GM19193 (cell line): Measurements from ENCODE around the gene BCAS1.

Experiments used
- POLR2A ChIP-seq: IDR thresholded peaks from 4 replicates; pipeline ENCODE4 v1.6.1; 2011; ENCODE audit not compliant: insufficient read depth, insufficient read length; ENCODE audit errors: extremely low read depth

BCAS1 gene

DNA sequence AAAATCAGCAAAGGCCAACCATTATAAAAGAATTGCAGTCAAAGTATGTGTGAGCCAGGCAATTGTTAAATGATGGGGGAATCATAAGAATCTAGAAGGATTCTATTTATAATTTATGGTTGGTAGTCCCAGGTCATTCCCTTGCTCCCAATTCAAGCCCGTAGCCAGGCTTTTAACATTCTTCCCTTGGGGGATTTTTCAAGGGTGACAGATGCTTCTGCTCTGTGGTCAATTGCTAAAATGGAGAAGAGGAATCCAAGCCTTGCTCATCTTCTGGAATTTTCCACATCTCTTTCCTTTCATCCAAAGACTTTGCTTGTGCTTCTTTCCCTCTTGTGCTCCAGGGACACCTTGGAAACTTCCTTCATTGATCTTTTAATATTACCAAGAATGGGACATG lies 18.0 kb upstream of the BCAS1 start:
- no peak for TF ChIP-seq POLR2A

DNA sequence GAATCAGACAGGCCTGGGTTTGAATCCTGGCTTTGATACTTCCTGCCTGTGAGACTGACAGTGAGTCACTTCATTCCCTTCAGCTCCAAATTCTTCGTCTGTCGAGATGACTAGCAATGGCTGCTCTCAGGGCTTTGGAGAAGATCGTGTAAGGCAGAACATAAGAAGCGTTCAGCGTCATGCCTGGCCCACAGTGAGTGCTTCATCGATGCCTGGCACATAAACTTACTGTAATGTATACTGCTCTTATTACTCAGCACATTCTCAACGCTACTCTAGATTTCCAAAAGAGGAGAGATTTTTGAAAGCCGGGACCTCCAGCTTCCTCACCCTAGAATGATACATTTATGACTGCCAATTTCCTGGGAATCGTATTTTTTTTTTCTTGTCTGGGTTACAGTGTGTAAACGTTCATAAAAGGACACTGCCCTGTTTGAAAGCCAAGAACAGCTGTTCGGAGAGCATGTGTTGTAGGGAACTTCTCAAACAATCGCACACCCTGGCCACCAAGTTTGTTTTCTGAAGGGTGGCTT lies 16.2 kb upstream of the BCAS1 start:
- no peak for TF ChIP-seq POLR2A

DNA sequence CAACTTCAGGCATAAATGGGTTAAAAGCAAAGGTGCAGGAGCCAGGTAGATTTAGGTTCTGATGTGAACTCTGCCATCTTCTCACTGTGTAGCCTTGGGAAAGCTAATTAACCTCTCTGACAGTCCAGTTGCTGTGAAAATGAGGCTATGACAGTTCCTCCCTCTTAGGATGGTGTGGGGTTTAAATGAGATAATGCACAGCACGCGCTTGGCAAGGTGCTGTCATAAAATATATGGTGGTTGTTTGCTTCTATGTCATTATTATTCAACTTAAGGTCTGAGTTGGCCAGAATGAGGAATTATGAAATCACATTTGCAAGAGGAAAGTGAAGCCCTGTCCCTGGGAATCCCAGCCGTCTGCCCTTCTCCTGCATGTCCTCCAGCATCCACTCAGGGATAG lies 15.5 kb upstream of the BCAS1 start:
- TF ChIP-seq POLR2A, result no peak

DNA sequence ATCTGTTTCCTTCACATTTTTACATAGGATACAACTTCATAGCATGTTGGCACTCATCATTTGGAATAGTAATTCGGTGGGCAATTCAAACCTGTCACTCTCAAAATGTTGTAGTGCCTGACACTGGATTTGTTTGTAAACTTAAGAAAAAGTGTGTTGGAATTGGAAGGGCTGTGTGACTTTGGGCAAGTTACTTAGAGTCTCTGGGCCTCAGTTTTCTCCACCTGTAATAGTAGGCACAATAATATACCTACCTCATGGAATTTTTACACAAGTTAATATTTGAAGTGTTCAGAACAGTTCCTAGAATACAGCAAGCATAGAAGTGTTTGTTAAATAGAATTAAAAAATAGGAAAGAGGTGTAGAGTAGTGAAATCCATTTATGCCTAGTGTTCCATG lies 15.0 kb upstream of the BCAS1 start:
- no peak for TF ChIP-seq POLR2A

DNA sequence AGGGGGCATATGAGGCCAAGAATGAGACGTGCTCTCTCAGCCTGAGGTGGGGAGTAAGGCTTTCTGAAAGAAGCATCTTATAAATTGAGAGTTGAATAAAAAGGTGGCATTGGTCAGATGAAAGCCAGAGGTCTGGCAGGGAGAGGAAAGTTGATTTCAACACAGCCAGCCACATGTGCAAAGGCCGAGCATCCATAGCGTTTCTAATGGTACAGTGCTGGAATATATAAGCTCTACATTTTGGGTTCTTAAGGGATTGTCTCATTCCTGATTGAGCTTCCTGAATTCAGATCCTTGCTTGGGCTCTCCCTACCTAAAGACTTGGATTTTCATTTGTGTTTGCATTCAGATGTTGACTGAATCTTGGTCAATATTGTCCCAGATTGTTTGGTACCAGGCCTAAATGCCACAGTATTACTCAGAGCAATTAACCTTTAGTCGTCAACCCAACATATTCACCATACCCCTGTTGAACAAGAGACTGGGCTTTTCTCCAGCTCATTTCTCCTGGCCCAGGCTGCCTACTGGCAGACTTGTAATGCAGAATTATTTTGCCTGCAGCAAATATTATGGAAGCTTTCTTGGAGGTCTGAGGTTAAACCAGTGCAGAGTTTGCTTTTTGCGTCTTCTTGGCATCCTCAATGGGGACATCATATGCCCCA lies 14.5 kb upstream of the BCAS1 start:
- TF ChIP-seq POLR2A, result no peak

DNA sequence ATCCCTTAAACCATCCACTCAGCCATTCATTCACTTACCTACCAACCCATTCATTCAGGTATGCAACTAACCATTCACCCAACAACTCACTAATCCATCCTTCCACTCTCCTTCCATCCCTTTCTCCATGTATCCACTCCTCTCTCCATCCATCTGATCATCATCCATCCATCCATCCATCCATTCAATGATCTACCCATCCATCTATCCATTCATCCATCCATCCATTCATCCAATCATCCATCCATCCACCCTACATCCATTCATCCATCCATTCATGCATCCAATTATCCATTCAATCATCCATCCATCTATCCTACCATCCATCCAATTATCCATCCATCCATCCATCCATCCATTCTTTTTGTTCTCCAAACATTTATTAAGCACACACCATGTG lies 13.8 kb upstream of the BCAS1 start:
- no peak for TF ChIP-seq POLR2A

DNA sequence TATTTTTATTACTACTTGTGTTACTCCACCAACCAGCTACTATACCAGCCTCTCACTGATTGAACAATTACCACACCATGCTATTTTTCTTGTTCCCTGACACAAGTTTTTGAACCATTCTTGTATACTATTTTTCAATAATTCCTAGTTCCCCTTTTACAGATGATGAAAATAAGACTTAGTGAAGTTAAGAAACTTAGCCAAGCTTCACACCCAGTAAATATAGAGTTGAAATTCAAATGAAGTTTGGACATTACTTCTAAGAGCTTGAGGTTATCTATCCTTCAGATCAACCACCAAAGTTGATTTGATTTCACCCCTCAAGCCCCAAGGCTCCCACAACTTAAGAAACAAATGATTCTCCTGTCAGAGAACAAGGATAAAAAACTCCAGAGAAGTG lies 13.1 kb upstream of the BCAS1 start:
- no peak for TF ChIP-seq POLR2A

DNA sequence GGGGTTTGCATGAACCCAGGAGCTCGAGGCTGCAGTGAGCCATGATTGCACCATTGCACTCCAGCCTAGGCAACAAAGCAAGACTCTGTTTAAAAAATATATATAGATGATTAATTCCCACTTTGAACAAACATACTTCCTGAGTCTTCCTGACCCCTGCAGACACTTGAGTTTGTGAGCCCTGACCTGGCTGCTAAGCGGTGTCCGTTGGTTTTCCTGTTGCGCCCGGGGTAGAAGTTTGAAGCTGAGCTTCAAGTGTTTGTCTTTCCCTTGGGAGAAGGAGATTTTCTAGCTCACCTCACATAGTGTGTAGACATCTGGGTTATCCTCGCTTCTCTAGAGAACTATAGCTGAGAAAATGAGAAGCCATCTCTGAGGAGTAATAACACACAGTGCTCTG lies 11.7 kb upstream of the BCAS1 start:
- TF ChIP-seq POLR2A, result no peak

DNA sequence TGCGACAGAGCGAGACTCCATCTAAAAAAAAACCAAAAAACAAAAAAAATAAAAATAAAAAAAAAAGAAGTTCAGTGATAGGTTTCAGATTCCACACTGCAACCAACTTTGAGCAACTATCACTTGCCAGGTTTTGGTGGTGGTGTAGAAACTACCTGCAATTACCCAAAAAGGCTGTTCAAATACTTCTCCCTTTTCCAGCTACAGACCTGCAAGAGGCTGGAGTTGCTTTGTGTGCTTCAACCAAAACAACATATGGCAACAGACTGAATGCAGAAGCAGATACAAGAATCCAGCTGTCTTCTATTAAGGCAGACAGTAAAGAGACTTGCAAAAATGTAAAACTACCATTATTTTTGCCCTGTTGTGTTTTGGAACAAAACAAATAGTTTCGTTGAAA lies 9.3 kb upstream of the BCAS1 start:
- no peak for TF ChIP-seq POLR2A

DNA sequence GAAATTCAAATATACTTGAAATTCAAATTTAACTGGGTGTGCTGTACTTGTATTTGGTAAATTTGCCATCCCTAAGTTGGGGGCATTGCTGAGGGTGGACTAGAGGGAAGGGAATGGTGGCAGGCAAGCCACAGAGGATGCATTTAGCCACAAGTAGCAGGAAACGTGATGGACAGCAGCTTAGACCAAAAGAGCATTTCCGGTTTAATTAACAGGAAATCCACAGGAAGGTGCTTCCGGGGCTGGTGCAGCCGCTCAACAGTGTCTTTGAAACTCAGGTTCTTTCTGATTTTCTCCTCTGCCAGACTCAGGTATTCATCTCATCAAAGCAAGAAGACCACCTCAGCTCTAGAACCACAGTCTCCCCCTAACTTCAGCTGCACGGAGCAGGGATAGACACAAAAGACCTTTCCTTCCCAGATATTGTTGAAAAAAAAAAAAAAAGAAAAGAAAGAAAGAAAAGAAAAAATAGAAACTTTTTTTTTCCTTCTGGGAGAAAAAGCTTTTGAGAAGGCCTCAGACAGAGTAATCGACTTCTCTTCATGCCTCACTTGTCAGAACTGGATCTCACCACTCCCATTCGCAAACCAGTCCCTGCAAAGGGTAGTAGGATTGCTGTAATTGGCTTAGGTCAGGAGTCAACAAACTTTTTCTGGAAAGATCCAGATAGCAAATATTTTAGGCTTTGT lies 8.0 kb upstream of the BCAS1 start:
- TF ChIP-seq POLR2A, result no peak

DNA sequence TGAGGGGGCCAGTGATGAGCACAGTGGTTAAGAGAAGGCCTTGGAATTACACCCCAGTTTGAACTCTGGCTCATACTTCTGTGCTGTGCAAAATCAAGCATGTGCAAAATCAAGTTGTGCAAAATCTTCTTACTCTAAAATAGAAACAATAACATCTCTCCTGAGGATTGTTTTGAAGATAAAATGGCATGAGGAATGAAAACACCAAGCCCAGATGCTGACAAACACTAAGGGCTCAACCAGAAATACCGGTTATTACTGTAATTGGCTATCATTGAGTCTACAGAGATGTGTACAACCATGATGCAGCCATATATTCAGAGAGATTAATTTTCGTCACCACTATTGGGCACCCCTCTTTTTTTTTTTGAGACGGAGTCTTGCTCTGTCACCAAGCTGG lies 5.9 kb upstream of the BCAS1 start:
- no peak for TF ChIP-seq POLR2A

DNA sequence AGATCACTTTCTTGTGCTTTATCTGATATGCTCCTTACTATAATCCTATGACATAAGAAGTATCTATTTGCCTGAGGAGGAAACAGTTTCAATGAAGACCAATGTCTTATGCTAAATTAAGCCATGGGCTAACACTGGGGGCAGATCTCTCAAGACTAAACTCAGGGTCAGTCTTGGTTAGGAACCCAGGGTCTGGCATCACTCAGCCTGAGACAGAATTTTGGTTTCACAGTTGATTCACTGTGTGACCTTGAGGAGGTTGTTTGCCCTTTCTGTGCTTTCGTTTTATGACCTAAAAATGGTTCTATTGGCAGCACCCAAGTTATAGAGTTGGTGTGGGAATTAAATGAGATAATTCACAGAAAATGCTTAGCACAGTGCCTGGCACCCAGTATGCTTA lies 4.9 kb upstream of the BCAS1 start:
- TF ChIP-seq POLR2A, result no peak

DNA sequence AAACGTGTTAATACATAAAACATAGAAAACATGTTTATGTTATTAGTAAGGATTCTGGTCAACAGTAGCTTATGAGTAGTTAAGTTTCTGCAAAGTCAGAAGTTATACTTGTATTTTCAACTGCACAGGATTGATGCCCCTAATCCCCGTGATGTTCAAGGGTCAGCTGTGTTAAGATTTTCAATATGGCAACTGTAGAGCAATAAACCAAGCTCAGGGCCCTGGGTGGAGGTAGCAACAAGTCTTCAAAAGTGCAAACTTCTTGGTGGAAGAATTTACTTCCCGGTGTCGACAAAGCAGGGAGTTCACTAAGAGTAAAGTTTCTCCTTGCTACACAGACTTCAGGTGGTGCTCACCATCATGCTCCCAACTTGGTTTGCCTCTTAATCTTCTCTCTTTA lies 4.1 kb upstream of the BCAS1 start:
- no peak for TF ChIP-seq POLR2A

DNA sequence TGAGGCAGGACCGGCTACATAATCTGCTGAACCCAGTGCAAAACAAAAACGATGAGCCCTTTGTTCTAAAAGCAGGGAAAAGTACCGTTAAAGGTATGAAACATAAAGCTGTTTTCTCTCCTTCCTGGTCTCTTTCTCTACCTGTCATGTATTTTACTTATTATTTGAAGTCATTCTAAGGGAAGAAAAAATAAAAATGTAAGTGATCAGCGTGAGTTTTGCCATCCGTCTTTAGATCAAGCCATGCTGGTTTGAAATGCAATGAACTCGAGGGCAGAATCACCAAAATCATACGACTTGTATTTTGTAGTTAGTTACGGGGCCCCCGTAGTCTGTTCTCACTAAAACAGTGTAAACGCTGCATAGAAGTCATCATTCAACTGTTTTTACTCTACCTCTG lies 2.9 kb upstream of the BCAS1 start:
- TF ChIP-seq POLR2A, result no peak

DNA sequence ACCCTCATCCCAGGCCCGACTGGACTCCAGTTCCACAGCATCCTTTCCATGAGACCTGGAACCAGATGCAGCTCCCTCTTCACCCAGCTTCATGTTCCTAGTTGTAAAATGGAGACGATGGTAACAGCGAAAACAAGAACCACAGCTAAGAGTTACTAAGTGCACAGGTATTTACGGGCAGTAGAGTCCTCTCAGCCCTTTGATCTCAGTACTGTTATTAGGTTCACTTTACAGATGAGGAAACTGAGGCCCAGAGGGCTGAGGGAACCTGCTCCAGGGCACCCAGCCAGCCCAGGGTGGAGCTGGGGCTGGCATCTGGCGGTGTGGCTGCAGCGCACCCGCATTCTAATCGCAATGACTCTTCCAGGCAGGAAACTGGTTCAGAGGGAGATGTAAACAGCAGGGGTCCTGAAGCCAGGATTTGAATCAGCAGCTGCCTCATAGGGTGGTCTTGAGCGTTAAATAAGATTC lies 858 bp downstream of the BCAS1 start:
- no peak for TF ChIP-seq POLR2A

DNA sequence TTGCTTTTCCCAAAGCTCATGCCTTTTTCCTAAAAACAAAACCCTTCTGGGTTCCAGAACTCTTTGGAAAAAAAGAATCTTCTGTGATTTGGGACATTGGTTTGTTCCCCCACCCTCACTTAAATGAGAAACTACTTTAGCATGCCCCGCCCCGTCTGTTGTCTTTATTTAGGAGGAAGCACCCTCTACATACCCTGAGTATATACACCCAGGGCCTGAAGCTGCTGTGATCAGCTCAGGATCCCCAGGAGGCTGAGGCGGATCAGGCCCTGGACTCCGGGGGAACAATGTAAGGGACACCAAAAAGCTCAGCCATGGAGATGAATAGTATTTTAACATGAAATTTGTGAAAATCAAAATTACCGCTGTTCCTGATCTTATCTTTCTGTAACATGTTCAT lies 1.4 kb downstream of the BCAS1 start:
- no peak for TF ChIP-seq POLR2A
